HEK293 (cell line): ENCODE measurements around the gene ADGRG7.

ENCODE experiments used
- CTCF ChIA-PET: fragments of 350-600 bp; formaldehyde crosslinking; extraction: SDS; loops from one replicate; lab custom pipeline; 2021; ENCODE audit warnings: antibody characterized with exemption; lab: Yijun Ruan, JAX
- POLR2A ChIA-PET: fragments of 300-600 bp; formaldehyde crosslinking; extraction: SDS; loops from one replicate; lab custom pipeline; 2020; ENCODE audit warnings: antibody characterized with exemption, inconsistent platforms; lab: Yijun Ruan, JAX
- H3K27ac ChIP-seq: fragments of 200-500 bp; sonication (Bioruptor generic); 2 replicates; pipeline ENCODE4 v1.5.1; 2014; ENCODE audit warnings: low read depth, low read length, control low read depth, inconsistent platforms; ENCODE audit errors: extremely low read depth
- H3K36me3 ChIP-seq, 2 experiments: fragments of 200-500 bp in 1 of 2; sonication (Bioruptor generic) in 1 of 2; 1 replicate in 1 of 2; 2 replicates in 1 of 2; pipeline ENCODE4 v1.5.1; 2014 to 2017; ENCODE audit warnings: inconsistent platforms in 2 of 2, low read length in 2 of 2; ENCODE audit not compliant: control insufficient read depth in 2 of 2, insufficient read depth in 1 of 2
- H3K4me1 ChIP-seq: fragments of 200-500 bp; sonication (Bioruptor generic); 2 replicates; pipeline ENCODE4 v1.5.1; 2014; ENCODE audit warnings: mild to moderate bottlenecking, low read length, inconsistent platforms; ENCODE audit not compliant: control insufficient read depth, insufficient read depth
- H3K4me3 ChIP-seq: 2 replicates; pipeline ENCODE4 v1.5.1; 2011; ENCODE audit warnings: low read depth, mild to moderate bottlenecking, control low read depth, low read length, moderate library complexity
- H3K9me3 ChIP-seq: fragments of 200-500 bp; sonication (Bioruptor generic); 2 replicates; pipeline ENCODE4 v1.5.1; 2014; ENCODE audit warnings: low read depth, low read length, inconsistent platforms; ENCODE audit not compliant: control insufficient read depth, insufficient read depth
- SP7 ChIP-seq: fragments of 450-650 bp; formaldehyde crosslinking; IDR thresholded peaks from 2 replicates; pipeline ENCODE4 v1.5.1; 2016; ENCODE audit warnings: missing biosample characterization, missing genetic modification characterization
- YY1 ChIP-seq: fragments of 450-650 bp; formaldehyde crosslinking; IDR thresholded peaks from 2 replicates; pipeline ENCODE4 v1.5.1; 2018; ENCODE audit warnings: missing biosample characterization, missing genetic modification characterization
- ZFP41 ChIP-seq: fragments of 450-650 bp; formaldehyde crosslinking; IDR thresholded peaks from 2 replicates; pipeline ENCODE4 v1.5.1; 2016; ENCODE audit warnings: missing biosample characterization, missing genetic modification characterization, borderline replicate concordance
- ZIC2 ChIP-seq: fragments of 450-650 bp; formaldehyde crosslinking; IDR thresholded peaks from 2 replicates; pipeline ENCODE4 v1.5.1; 2016; ENCODE audit warnings: missing biosample characterization, missing genetic modification characterization
- ZNF114 ChIP-seq: fragments of 450-650 bp; formaldehyde crosslinking; IDR thresholded peaks from 2 replicates; pipeline ENCODE4 v1.5.0; 2017; ENCODE audit warnings: missing biosample characterization, missing genetic modification characterization
- ZNF121 ChIP-seq: fragments of 450-650 bp; formaldehyde crosslinking; IDR thresholded peaks from 2 replicates; pipeline ENCODE4 v1.5.1; 2016; ENCODE audit warnings: missing biosample characterization, missing genetic modification characterization
- ZNF404 ChIP-seq: fragments of 450-650 bp; formaldehyde crosslinking; IDR thresholded peaks from 2 replicates; pipeline ENCODE4 v1.5.1; 2017; ENCODE audit warnings: missing biosample characterization, missing genetic modification characterization
- ZNF561 ChIP-seq: fragments of 450-650 bp; IDR thresholded peaks from 2 replicates; pipeline ENCODE4 v1.5.1; 2018; ENCODE audit warnings: missing biosample characterization, missing genetic modification characterization, borderline replicate concordance
- ZNF600 ChIP-seq: fragments of 450-650 bp; formaldehyde crosslinking; IDR thresholded peaks from 2 replicates; pipeline ENCODE4 v1.5.1; 2016; ENCODE audit warnings: missing biosample characterization, missing genetic modification characterization
- ZNF621 ChIP-seq: fragments of 450-650 bp; formaldehyde crosslinking; IDR thresholded peaks from 2 replicates; pipeline ENCODE4 v1.5.1; 2017; ENCODE audit warnings: missing biosample characterization, missing genetic modification characterization
- ZNF768 ChIP-seq: fragments of 450-650 bp; formaldehyde crosslinking; IDR thresholded peaks from 2 replicates; pipeline ENCODE4 v1.5.1; 2018; ENCODE audit warnings: missing biosample characterization, mild to moderate bottlenecking, missing genetic modification characterization
- ZSCAN30 ChIP-seq: fragments of 450-650 bp; IDR thresholded peaks from 2 replicates; pipeline ENCODE4 v1.5.1; 2018; ENCODE audit warnings: missing biosample characterization, mild to moderate bottlenecking, missing genetic modification characterization, moderate library complexity
- TF ChIP-seq, protein P1 (sequence below): fragments of 450-650 bp; formaldehyde crosslinking; IDR thresholded peaks from 2 replicates; pipeline ENCODE4 v1.5.1; 2017; ENCODE audit warnings: missing biosample characterization, missing genetic modification characterization
- TF ChIP-seq, protein P2 (sequence below): fragments of 450-650 bp; formaldehyde crosslinking; IDR thresholded peaks from 2 replicates; pipeline ENCODE4 v1.5.1; 2016; ENCODE audit warnings: missing biosample characterization, missing genetic modification characterization

ADGRG7 gene

DNA sequence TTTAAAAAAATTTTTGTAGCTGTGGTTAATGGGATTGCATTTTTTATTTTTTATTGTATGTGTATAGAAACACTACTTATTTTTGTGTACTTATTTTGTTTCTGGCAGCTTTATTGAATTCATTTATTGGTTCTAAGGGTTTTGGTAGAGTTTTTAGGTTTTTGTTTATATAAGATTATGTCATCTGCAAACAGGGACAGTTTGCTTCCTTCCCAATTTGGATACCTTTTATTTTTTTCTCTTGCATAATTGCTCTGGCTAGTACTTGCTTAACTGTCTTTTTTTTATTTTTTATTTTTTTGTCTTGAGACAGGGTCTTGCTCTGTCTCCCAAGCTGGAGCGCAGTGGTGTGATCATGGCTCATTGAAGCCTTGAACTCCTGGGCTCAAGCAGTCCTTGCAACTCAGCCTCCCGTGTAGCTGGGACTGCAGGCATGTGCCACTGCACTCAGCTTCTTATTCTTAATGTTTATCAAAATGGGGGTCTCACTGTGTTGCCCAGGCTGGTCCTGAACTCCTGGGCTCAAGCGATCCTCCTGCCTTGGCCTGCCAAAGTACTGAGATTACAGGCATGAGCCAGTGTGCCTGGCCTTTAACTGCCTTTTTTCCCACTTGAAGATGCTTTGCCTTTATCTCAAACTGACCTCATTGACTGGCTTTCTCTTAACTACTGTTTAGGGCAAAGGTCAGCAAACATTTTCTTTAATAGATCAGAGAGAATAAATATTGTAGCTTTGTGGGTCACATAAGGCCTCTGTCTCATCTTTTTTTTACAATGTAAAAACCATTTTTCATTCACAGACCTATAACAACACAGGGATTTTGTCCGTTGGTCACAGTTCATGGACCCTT is 108.5 kb downstream of the ADGRG7 start:
- H3K36me3 ChIP-seq = peaks cover 25 to 73% of the 10 kb centered on the region in 2 experiments

DNA sequence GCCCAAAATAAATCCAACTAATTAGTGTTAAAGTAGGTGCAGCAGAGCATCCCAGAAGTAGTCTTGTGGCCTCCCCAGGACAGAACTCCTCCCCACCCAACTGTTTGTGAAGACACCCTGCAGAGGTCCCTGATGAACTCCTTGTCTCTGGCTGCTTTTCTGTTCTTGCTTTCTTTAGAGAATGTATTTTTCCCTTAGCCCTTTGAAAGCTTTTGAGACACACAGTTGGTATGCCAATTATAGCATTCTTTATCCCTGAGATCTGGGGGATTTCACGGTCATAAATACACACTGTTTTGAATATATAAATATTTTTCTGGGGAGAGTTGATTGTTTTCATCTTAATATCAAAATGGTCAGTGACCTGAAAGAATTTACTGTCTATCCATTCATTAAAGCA is 109.7 kb downstream of the ADGRG7 start:
- peaks cover 27 to 75% of the 10 kb centered on the region in 2 experiments for H3K36me3 ChIP-seq
- POLR2A ChIA-PET = no interaction called here
- CTCF ChIA-PET = no interaction called here

More for the DNA sequence above, 108.5 kb downstream of the ADGRG7 start:
- Histone ChIP-seq H3K4me3 (no peak overlapping the region), H3K27ac (no peak overlapping the region), H3K9me3 (no peaks in the 10 kb centered on the region), H3K4me1 (no peaks in the 10 kb centered on the region)
- TF ChIP-seq ZNF404 (tag by site-specific recombination) = no peak
- no peak for TF ChIP-seq ZSCAN30 (tag by site-specific recombination)
- no peak for TF ChIP-seq ZNF600 (tag by site-specific recombination)
- no peak for TF ChIP-seq ZNF561 (tag by site-specific recombination)
- TF ChIP-seq, protein P1, sequence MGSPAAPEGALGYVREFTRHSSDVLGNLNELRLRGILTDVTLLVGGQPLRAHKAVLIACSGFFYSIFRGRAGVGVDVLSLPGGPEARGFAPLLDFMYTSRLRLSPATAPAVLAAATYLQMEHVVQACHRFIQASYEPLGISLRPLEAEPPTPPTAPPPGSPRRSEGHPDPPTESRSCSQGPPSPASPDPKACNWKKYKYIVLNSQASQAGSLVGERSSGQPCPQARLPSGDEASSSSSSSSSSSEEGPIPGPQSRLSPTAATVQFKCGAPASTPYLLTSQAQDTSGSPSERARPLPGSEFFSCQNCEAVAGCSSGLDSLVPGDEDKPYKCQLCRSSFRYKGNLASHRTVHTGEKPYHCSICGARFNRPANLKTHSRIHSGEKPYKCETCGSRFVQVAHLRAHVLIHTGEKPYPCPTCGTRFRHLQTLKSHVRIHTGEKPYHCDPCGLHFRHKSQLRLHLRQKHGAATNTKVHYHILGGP (tag by site-specific recombination) = no peak
- TF ChIP-seq ZNF621 (tag by site-specific recombination) = no peak
- TF ChIP-seq SP7 (tag by site-specific recombination) = no peak
- TF ChIP-seq ZNF121 (tag by site-specific recombination) = 0 out of 2 replicates have a peak, but pooled peaks have one; percentile 34
- TF ChIP-seq, protein P2, sequence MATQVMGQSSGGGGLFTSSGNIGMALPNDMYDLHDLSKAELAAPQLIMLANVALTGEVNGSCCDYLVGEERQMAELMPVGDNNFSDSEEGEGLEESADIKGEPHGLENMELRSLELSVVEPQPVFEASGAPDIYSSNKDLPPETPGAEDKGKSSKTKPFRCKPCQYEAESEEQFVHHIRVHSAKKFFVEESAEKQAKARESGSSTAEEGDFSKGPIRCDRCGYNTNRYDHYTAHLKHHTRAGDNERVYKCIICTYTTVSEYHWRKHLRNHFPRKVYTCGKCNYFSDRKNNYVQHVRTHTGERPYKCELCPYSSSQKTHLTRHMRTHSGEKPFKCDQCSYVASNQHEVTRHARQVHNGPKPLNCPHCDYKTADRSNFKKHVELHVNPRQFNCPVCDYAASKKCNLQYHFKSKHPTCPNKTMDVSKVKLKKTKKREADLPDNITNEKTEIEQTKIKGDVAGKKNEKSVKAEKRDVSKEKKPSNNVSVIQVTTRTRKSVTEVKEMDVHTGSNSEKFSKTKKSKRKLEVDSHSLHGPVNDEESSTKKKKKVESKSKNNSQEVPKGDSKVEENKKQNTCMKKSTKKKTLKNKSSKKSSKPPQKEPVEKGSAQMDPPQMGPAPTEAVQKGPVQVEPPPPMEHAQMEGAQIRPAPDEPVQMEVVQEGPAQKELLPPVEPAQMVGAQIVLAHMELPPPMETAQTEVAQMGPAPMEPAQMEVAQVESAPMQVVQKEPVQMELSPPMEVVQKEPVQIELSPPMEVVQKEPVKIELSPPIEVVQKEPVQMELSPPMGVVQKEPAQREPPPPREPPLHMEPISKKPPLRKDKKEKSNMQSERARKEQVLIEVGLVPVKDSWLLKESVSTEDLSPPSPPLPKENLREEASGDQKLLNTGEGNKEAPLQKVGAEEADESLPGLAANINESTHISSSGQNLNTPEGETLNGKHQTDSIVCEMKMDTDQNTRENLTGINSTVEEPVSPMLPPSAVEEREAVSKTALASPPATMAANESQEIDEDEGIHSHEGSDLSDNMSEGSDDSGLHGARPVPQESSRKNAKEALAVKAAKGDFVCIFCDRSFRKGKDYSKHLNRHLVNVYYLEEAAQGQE (tag by site-specific recombination) = no peak
- CTCF ChIA-PET = interaction anchor here (1.1 kb wide), 1 partner anchor 255 kb away, joined by 3 read pairs; no protein-coding TSS in a partner anchor
- POLR2A ChIA-PET = interaction anchor here (0.6 to 1.0 kb wide), 2 partner anchors 8 to 18 kb away, joined by 4 read pairs; no protein-coding TSS in a partner anchor

DNA sequence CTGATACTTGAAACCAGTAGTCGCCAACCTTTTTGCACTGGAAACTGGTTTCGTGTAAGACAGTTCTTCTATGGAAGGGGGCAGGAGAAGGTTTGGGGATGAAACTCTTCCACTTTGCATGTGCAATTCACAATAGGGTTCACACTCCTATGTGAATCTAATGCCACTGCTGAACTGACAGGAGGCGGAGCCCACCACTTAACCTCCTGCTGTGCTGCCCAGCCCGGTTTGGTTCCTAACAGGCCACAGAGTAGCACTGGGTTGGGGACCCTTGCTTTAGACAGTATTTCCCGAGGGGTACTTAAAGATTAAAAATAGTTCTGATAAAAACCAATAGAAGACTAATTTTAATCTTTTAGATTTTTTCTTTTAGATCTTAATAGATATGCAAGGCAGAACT is 111.0 kb downstream of the ADGRG7 start:
- Histone ChIP-seq H3K36me3 (peaks cover 24 to 71% of the 10 kb centered on the region in 2 experiments), H3K27ac (no peak overlapping the region), H3K4me1 (no peaks in the 10 kb centered on the region), H3K9me3 (no peaks in the 10 kb centered on the region)
- POLR2A ChIA-PET = no interaction called here
- TF ChIP-seq YY1 = no peak
- TF ChIP-seq ZIC2 = no peak
- no peak for TF ChIP-seq ZNF768 (tag by site-specific recombination)
- no peak for TF ChIP-seq ZFP41 (tag by site-specific recombination)
- TF ChIP-seq, all 188 proteins: peak for 0
- H3K4me3 ChIP-seq = no peak overlapping the region
- CTCF ChIA-PET = no interaction called here

More for the DNA sequence above, 109.7 kb downstream of the ADGRG7 start:
- Histone ChIP-seq H3K4me1 (no peaks in the 10 kb centered on the region), H3K9me3 (no peaks in the 10 kb centered on the region), H3K27ac (no peak overlapping the region), H3K4me3 (no peak overlapping the region)
- TF ChIP-seq ZNF114 (tag by site-specific recombination) = no peak
- no peak for TF ChIP-seq ZSCAN30 (tag by site-specific recombination)
